ENCODE data around the gene RPL32.
"Not testable (repeated sequence)": the region's sequence is repeated elsewhere in the genome, so short reads cannot be mapped to it uniquely, and the experiment has no call there.

The RPL32 gene

DNA sequence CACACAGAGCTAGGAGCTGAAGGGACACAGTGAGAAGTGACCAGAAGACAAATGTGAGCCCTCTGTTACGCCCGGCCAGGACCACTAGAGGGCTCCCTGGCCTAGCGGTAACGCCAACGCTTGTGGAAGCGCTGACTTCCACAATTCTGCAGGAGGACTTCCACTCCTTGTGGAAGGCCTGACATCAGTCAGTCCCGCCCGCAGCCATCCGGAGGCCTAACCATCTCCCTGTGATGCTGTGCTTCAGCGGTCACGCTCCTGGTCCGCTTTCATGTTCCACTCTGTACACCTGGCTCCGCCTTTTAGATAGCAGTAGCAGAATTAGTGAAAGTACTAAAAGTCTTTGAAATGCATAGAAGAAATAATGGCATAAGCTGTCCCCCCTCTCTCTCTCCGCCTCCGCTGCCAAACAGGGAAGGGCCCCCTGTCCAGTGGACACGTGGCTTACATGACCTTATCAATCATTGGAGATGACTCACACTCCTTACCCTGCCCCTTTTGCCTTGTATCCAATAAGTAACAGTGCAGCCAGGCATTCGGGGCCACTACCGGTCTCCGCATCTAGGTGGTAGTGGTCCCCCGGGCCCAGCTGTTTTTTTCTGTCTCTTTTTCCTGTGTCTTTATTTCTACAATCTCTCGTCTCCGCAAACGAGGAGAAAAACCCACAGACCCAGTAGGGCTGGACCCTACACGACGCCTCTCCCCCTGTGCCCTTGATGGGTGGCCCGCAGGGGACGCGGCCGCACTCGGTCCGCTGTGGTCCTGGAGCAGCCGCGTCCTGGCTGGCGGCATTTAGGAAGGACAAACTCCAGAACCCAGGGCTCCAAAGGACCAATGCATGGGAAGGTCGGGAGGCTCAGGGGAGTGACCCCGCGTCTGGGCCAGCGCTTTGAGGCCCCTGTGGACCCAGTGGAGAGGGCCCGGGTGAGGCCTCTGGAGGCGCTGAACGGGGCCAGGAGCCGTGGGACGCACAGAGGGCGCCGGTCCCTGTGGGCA, 27.0 kb upstream of the RPL32 start:
- DNase-seq = peak; percentile 58 to 61

DNA sequence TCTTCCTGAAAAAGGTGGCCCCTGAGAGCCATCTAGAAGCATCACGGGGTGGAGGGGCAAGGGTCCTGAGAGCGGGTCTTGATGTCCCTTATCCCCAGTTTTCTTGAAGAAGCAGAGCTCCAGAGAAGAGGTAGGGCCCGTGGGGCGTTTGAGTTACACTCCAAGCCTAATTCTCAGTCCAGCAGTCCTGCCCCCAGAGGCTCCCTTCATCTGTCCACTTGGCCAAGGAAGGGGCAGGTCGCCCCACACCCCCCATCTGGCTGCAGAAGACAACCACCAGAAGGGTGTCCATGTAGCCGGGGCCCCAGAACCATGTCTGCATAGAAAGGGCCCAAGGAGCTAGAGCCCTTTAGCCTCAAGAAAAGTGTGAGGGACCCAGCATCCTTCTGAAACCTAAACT, 25.5 kb upstream of the RPL32 start:
- DNase-seq = no peak

DNA sequence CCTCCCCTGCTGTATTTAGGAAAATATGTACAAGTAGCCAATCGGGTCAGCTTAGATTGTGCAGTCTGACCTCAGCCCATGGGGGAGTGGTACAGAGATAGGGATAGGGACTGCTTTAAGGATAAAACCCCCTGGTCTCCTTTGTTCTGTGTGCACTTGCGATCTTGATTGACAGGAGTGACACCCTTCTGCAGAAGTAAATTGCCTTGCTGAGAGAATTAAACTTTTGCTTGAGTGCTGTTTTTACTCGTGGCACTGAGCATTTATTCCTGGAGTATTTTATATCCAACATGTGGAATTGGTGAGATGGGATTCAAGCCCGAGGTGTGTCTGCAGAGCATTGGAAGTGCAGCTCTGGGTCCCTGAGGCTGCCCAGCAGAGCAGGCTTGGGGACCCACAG, 23.9 kb upstream of the RPL32 start:
- DNase-seq = no peak

DNA sequence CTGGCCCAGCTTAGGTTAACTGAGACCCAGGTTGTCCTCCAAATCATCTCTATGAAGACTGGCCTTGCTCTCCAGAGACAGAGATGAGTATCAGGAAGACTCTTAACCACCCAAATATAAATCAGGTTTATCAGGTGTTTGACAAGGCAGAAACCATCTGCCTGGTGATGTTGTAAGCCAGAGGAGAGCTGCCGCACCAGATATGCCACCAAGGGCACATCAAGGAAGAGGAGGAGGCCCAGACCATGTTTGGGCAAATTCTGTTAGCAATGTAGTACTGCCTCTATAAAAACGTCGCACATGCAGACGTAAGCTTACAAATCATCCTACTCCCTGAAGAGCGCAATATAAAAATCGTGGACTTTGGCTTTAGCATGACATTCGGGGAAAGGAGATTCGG, 21.0 kb upstream of the RPL32 start:
- DNase-seq = no peak

DNA sequence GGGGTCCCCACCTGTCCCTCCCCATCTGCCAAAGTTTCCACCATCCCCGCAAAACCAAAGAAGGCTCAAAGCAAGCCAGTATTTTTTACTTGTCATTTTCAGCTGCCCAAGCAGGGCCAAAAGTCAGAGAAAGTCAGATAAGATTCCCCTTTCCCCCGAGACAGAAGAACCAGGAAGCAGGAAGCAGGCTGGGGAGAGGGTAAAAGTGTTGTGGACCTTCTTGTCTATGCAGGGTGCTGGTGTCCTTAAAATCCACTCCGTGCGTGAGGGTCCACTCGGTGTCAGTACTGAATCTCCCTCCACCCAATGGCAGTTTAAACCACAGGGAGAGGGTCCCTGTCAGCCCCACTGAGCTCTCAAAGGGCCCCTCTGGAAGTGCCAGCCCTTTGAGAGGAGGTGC, 20.2 kb upstream of the RPL32 start:
- no peak for DNase-seq

DNA sequence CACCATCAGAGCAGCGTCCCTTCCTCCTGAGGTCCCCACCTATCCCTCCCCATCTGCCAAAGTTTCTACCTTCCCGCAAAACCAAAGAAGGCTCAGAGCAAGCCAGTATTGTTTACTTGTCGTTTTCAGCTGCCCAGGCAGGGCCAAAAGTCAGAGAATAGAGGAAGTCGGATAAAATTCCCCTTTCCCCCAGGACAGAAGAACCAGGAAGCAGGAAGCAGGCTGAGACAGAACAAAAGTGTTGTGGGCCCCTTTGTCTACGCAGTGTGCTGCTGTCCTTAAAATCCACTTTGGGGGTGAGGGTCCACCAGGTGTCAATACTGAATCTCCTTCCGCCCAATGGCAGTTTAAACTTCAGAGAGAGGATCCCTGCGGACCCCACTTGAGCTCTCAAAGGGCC, 18.5 kb upstream of the RPL32 start:
- DNase-seq = no peak

DNA sequence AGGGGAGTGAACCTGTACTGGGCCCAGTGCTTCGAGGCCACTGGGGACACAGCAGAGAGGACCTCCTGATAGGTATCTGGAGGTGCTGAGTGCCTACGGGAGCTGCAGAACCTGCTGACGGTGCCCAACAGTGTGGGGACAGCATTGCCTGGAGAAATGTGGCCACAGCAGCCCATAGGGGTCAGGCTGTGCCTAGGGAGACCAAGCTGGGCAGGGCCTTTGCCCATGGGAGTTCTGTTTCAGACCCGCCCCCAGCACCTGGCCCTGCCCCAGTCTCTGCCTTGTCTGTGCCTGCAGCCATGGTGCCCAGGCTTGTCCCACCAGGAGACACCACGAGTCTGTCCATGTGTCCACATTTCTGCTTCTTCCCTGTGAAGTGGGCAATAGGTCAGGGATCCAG, 15.3 kb upstream of the RPL32 start:
- no peak for DNase-seq

DNA sequence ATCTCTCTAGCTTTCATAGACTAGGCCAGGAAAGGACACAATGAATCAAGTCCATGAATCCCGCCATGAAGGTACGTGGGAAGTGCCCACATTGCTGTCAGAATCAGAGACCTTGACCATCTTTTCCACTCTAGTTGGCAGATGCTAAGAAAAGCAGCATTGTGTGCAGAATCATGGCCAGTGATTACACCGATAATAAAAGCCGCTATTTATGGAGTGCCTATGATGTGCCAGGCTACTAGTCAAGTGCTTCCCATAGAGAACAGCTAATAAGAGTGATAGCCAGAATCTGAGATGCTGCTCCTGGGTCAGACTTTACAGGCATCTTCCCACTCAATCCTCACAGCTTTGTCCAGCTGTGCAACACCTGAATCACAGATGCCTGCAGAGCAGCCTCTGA, 13.2 kb upstream of the RPL32 start:
- DNase-seq = no peak

DNA sequence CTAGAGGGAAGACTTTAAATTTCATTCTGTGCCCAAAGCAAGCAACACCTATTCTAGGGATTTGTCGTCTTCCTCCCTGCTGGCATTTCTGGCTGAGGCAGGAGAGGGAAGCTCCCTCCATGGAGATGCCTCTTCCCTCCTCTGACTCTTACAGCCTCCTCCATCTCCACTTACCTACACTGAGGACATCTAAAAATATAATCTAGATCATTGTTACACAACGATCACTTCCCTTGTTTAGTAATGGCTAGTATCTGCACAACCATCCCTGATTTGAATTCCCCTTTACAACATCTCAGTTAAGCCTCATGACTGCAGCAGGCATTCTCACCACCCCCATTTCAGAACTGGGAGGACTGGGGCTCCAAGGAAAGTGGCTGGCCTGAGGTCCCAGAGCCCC, 12.5 kb upstream of the RPL32 start:
- DNase-seq = not testable (repeated sequence)

DNA sequence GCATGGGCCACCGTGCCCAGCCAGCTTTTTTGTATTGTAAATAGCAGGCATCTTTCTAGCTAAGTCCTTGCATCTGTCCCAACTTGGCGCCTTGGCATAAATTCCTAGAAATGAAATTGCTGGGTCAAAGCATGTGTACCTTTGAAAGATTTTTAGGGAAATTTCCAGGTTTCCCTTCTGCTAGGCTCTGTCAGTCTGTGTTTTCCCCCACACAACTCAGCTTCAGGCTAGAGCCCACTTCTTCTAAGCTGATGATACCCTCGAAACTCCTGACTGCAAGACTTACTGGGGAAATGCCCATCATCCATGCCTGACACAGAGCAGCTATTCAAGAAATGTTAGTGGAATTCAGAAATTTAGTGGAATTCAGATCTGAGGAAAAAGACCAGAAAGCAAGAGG, 10.8 kb upstream of the RPL32 start:
- DNase-seq = no peak

DNA sequence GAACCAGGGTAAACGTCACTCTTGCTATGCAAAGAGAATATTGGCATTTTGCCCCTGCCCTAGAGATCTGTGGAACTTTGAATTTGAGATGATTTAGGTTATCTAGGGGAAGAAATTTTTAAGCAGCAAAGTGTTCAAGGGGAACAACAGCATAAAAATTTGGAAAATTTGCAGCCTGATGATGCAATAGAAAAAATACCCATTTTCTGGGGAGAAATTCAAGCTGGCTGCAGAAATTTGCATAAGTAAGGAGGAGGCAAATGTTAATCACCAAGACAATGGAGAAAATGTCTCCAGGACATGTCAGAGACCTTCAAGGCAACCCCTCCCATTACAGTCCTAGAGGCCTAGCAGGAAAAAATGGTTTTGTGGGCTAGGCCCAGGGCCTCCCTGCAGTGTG, 4.4 kb upstream of the RPL32 start:
- no peak for DNase-seq

DNA sequence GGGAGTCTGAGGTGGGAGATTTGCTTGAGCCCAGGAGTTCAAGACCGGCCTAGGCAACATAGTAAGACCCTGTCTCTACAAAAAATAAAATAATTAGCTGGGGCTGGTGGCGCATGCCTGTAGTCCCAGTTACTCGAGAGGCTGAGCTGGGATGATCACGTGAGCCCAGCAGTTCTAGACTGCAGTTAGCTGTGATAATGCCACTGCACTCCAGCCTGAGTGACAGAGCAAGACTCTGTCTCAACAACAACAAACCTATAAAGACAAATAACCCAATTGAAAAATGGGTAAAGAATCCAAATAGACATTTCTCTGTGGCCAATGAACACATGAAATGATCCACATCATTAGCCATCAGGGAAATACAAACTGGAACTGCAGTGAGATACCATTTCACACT, 1.1 kb upstream of the RPL32 start:
- no peak for DNase-seq

DNA sequence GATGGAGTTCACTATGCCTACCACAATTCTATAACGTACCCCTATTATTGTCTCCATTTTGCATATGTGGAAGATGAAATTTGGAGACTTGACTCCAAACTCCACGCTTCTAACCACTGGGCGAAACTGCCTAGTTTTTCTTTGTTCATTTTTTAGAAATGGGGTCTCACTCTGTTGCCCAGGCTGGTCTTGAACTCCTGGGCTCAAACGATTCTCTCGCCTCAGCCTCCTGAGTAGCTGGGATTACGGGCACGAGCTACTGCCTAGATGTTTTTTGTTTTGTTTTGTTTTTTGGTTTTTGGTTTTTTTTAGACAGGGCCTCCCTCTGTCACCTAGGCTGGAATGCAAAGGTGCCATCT, 584 bp upstream of the RPL32 start:
- DNase-seq = no peak

DNA sequence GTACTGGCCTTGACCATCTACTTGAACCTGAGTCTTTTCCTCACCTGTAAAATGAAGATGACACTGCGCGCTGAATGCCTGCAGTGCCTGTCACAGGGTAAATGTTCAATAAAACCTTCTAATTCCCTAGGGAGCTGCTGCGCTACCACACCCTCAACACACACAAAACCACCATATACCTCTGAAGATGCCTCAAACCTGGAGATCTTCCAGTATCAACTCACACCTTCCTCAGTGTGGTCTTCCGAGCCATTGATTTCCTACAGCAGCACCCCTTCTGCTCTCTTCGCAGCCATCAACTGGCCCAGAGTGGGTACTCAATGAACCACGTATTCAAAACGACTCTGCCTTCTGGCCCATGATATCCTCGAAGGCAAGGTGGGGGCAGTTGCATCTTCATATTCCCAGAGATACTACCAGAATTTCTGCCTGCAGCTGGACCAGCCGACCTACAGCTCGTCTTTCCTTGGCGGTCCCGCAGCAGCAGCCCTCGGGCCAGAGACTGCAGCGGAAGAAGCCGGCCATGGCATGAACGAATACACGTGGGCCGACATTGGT, 695 bp downstream of the RPL32 start:
- no peak for DNase-seq

DNA sequence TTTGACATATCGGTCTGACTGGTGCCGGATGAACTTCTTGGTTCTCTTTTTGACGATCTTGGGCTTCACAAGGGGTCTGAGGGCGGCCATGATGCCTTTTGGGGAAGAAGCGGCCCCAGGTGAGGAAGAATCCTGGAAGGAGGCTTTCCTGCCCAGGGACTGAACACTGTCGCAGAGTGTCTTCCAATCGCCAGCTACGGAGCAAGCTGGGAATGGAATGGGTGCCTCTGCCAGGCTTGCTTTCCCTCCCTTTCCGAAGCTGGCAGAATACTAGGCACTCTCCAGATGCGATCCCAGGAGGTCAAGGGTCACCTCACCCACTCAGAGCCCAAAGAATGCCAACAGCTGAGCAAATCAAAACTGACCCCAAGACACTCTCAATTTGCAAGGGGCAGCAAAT, 1.2 kb downstream of the RPL32 start:
- DNase-seq = not testable (repeated sequence)

DNA sequence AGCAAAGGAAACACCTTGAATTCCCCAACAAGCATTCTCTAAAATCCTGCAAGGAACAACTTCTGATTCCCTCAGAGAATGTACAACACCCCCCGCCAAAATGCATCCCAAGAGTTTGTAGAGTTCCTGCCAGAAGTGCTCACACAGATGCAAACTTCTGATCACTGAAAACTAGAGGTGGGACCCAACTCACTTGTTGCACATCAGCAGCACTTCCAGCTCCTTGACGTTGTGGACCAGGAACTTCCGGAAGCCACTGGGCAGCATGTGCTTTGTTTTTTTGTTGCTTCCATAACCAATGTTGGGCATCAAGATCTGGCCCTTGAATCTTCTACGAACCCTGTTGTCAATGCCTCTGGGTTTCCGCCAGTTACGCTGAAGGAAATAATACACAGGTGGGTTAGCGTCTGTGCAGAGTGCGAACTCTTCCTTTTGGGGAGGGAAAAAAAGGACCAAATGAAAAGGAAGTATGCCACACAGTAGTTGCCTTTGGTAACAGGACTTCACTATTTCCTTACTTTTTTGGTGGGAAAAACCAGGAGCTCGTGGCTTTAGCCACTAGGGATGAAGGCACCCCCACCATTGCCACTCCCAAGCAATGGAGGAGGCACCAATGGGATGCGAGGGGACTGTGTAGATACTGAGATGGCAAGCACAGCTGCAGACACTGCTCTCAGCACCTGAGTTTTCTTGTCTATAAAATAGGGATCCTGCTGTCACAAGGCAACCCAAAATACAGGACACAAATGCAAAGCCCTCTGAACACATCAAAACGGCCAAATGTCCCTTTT, 2.0 kb downstream of the RPL32 start:
- DNase-seq = no peak

DNA sequence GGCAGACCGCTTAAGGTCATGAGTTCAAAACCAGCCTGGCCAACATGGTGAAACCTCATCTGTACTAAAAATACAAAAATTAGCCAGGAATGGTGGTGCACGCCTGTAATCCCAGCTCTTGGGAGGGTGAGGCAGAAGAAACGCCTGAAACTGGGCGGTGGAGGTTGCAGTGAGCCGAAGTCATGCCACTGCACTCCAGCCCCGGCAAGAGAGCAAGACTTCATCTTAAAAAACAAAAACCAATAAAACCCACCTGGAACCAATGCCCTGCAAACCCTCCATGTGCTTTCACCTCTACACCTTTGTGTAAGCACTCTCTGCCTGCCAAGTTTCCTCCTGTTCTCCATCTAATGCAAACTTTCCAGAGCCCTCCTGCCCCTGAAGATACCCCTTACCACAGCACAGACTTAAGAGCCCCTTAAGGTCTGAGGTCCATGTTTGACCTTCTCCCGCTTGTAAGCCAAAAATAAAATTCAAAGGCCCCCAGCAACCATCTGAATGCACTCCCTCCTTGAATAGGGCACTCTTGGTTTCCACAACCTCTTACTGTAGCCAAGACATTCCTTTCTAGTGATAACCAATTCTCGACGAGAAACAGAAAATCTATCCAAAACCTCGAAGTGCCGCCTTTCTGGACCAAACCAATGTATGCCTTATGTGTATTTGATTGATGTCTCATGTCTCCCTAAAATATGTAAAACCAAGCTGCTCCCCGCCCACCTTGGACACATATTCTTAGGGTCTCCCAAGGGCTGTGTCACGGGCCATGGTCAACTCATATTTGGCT, 3.0 kb downstream of the RPL32 start:
- no peak for DNase-seq

DNA sequence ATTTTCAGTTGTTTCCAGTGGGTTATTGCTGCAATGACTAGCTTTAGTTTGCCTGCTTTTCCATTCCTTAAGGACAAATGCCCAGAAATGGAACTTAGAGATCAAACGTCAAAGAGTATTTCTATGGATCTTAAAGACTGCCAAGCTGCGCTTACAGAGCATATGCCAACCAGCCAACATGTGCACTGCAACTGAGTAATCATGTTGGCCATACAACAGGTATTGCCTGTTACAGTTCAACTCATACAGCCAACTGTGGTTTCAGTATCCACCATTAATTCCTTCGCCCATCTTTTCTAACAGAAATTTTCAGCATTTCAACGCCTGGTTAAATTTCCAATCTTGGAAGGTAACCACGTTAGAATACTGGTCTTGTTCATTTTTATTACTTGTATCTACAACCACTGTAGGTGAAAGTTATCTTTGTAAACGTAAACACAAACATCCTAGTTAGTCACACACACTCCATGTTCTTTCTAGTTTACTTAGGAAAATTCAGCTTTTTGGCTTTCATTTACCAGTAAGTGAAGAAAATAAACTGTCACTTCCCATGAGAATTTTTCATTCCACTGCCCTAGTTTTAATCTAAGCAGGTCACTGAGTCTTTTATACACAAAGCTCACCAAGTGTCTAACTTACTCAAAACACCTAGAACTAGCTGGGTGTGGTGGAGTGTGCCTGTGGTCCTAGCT, 3.9 kb downstream of the RPL32 start:
- DNase-seq = no peak

DNA sequence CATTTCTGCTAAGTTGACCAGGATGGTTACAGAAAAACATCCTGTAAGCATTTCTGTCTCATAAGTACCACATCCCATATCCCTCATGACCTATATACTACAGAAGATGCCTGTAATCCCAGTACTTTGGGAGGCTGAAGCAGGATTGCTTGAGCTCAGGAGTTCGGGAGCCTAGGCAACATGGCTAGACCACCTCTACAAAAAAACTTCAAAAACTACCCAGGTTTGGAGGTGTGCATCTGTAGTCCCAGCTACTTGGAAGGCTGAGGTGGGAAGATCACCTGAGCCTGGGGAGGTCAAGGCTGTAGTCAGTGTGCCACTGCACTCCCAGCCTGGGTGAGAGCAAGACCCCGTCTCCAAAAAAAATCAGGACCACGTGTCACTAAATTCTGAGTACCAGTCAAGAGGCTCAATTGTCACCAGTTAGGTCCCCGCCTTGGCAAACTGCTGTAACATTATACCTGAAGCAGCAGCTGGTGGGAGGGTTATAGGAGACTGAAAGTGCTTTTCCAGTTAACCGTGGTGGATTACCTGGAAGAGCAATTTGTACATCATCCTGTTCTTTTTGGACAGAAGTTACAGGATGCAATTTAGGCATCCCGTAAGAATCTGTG, 6.2 kb downstream of the RPL32 start:
- DNase-seq = no peak

DNA sequence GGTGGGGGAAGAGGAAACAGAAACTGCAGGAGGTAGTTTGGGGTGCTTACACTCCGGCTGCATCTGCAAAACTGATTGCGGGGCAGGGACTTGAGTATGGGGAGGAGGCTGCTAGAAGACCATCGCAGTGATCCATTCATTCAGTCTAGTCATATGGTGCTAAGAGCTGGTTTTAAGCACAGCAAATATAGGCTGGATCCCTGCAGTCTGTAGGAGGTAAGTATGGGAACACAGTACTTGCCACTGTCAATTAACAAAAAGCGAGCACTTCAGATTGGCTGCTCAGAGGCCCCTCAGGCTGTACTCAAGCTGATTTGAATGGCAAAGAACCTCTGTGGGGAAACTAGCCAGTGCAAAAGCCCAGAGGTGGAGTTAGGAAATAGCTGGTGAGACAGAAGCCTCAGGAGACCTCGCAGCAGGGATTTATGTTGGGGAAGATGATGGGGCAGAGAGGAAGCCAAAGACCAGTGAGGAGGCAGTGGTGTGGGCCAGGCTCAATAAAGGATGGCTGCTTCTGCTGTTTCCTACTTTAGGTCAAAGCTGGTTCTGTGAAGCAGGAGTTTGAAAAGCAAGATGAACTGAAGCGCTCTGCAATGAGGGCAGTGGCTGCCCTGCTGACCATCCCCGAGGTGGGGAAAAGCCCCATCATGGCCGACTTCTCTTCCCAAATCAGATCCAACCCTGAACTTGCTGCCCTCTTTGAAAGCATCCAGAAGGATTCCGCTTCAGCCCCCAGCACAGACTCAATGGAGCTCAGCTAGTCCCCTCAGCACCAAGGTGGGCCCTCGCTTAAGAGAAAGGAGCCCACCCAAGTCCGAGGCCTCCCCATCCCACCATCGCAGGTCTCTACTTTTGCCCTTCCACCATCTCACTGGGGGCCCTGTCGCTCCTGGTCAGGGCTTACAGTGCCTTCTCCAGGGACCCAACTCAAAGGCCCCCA, 7.9 kb downstream of the RPL32 start:
- DNase-seq = no peak

Data from NCI-H2081 (cell line).